Measurements from ENCODE around the gene ABCC8.

ABCC8 gene

DNA sequence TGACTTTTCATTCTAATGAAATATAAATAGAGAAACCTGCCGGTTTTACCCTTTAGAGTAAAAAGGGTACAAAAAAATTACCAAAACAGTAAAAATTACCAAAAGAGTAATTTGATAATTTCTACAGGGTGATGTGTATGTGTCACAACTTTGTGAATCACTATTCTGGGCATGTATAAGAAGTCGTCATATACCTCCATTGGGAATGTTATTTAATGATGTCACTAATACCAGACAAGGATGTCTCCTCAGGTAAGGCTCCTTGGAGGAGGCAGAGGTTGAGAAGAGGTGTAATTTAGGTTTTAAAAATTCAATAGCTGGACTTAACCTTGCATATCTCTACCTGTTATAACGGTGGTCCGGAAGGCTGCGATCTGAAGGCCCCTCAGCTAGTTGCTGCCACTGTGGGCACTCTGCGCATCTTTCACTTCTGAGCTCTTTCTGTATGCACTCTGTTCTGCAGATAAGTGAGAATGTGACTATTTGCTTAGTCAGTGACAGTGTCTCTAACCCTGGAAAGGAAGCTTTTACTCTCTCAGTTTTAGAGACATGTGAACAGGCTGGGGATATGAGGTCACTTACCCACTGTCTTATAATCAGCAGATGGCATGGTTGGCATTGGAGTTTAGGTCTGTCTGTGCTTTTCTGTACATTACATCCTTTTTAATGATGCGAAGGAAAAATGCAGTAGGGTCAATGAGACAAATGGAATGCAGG lies 126.0 kb downstream of the ABCC8 start:
- H3K9me3 Mint-ChIP-seq, result peaks cover 3% of the 10 kb centered on the region
- H3K36me3 Mint-ChIP-seq (ENCODE audit: low read depth), result no peaks in the 10 kb centered on the region
- no peak overlapping the region for H3K27ac Mint-ChIP-seq
- H3K4me3 Mint-ChIP-seq, result peak overlapping the region; percentile 72 to 87 (median 74)
- peaks cover 55% of the 10 kb centered on the region for H3K27me3 Mint-ChIP-seq (ENCODE audit: low read depth)
- TF ChIP-seq, protein P1, sequence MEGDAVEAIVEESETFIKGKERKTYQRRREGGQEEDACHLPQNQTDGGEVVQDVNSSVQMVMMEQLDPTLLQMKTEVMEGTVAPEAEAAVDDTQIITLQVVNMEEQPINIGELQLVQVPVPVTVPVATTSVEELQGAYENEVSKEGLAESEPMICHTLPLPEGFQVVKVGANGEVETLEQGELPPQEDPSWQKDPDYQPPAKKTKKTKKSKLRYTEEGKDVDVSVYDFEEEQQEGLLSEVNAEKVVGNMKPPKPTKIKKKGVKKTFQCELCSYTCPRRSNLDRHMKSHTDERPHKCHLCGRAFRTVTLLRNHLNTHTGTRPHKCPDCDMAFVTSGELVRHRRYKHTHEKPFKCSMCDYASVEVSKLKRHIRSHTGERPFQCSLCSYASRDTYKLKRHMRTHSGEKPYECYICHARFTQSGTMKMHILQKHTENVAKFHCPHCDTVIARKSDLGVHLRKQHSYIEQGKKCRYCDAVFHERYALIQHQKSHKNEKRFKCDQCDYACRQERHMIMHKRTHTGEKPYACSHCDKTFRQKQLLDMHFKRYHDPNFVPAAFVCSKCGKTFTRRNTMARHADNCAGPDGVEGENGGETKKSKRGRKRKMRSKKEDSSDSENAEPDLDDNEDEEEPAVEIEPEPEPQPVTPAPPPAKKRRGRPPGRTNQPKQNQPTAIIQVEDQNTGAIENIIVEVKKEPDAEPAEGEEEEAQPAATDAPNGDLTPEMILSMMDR (IDR thresholded peaks at IDR 0.05; ENCODE audit: unreplicated experiment in 3 of 3), result no peak
- peaks cover 22% of the 10 kb centered on the region for H3K4me1 Mint-ChIP-seq

DNA sequence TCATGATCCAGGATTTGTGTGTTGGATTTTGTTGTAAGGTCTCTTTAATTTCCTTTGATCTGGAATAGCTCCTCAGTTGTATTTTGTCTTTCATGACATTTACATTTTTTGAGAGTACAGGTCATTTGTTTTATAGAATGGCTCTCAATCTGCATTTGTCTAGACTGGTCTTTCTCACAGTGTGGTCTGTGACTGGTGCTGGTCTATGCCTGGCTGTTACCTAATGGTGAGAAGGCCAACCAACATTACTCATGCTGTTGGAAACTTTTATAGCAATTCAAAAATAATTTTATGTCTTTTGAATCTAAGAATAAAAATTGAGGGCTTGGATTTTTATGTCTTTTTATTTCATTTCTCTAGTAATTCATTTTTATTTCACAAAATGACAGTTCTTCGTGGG lies 129.0 kb downstream of the ABCC8 start:
- Mint-ChIP-seq H3K27me3 (ENCODE audit: low read depth) (peaks cover 39% of the 10 kb centered on the region), H3K9me3 (no peaks in the 10 kb centered on the region), H3K4me1 (peaks cover 5% of the 10 kb centered on the region), H3K4me3 (no peak overlapping the region), H3K27ac (no peak overlapping the region), H3K36me3 (ENCODE audit: low read depth) (no peaks in the 10 kb centered on the region)
- TF ChIP-seq, protein P1 (IDR thresholded peaks at IDR 0.05; ENCODE audit: unreplicated experiment in 3 of 3), result no peak

DNA sequence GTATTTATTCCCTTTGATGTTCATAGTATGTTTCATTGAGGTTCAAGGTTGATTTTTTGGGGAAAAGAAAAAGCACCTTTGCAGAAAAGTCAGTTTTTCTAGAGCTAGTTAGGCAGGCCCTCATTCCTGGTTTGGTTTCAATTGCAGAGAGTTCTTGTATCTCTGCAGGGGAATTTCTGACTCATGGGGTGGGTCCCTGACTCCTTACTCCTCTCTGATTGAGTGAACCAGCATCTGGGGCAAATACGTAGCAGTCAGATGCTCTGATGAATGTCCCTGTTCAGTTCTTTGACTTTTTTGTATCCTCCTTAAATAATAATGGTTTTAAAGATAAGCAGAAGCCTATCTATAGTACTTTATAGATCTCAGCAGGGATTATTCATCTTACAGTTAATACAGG lies 132.7 kb downstream of the ABCC8 start:
- Mint-ChIP-seq H3K36me3 (ENCODE audit: low read depth) (no peaks in the 10 kb centered on the region), H3K9me3 (no peaks in the 10 kb centered on the region), H3K27ac (no peak overlapping the region), H3K27me3 (ENCODE audit: low read depth) (peaks cover 3% of the 10 kb centered on the region), H3K4me3 (no peak overlapping the region), H3K4me1 (no peaks in the 10 kb centered on the region)
- TF ChIP-seq, protein P1 (IDR thresholded peaks at IDR 0.05; ENCODE audit: unreplicated experiment in 3 of 3), result no peak

DNA sequence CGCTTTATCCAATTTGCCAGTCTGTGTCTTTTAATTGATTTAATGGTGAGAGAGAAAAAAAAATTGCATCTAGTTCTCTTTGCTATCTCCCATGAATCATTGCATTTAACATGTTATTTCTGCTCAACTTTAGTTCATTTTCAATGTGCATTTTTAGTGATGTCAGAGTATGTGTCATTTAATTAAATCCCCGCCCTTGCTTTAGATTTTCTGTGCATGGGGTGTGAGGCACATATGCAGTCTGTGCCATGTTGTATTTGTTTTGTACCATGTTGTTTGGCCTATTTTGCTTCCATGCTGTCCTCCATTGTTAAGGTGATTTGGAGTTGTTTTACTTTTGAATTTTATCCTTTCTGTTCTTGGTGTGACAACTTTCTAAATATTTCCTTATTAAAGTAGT lies 133.4 kb downstream of the ABCC8 start:
- peaks cover 3% of the 10 kb centered on the region for H3K27me3 Mint-ChIP-seq (ENCODE audit: low read depth)
- TF ChIP-seq, protein P1 (IDR thresholded peaks at IDR 0.05; ENCODE audit: unreplicated experiment in 3 of 3), result no peak
- H3K9me3 Mint-ChIP-seq, result no peaks in the 10 kb centered on the region
- no peak overlapping the region for H3K4me3 Mint-ChIP-seq
- no peaks in the 10 kb centered on the region for H3K4me1 Mint-ChIP-seq
- H3K27ac Mint-ChIP-seq, result no peak overlapping the region
- H3K36me3 Mint-ChIP-seq (ENCODE audit: low read depth), result no peaks in the 10 kb centered on the region
